Measurements from ENCODE around the gene THBS4.
A peak's percentile ranks its signal among the peaks of the same experiment; 100 is the strongest.
"Not testable (repeated sequence)": the region's sequence is repeated elsewhere in the genome, so short reads cannot be mapped to it uniquely, and the experiment has no call there.

THBS4 gene

DNA sequence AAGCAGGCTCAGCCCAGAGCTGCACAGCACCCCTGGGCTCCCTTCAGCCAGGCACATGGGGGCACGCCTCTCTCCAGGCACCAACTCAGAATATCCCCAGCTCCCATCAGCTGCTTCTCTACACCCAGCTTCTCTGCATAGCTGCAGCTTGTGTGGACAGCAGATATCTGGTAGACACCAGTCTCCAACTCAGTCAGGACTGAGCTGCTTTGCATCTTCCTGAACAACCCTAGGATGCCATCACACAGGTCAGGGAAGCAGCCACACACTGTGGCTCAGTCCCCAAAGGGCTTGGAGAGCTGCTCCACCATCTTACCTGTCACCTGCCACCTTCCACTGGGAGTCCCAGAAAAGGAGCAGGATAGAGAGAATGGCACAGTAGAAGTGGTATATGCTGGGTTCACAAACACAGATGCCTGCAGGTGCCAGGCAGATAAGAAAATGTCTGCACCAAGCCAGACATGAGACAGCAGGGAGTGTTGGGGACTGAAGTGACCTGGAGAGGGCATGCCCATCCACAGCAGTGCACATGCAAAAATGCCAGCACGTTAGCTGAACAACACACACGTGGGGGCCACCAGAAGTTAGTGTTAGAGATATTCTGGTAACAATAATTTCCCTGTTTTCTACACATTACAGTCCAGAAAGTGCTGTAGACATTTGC is 42.0 kb downstream of the THBS4 start:
- Histone ChIP-seq H3K36me3 (ENCODE audit: insufficient read depth, low read length) (no peaks in the 10 kb centered on the region), H3K27ac (no peak overlapping the region)

GRCh38 chr5:80078921-80079320 is 43.8 kb downstream of the THBS4 start:
- H3K4me3 ChIP-seq, result no peak overlapping the region
- no peaks in the 10 kb centered on the region for H3K36me3 ChIP-seq (ENCODE audit: insufficient read depth, low read length)
- H3K9me3 ChIP-seq (ENCODE audit: low read depth, low read length), result no peaks in the 10 kb centered on the region
- TF ChIP-seq POLR2AphosphoS5 (IDR thresholded peaks at IDR 0.05; ENCODE audit: borderline replicate concordance, low read depth, low read length), result no peak
- TF ChIP-seq FOXP2 (optimal IDR thresholded peaks at IDR 0.05; ENCODE audit: control extremely low read depth, extremely low read length, insufficient read depth), result no peak
- TF ChIP-seq EZH2 (IDR thresholded peaks at IDR 0.05), result no peak
- H3K9ac ChIP-seq (ENCODE audit: insufficient read length), result no peak overlapping the region
- no peak overlapping the region for H3K27ac ChIP-seq
- no peak for DNase-seq (ENCODE audit: low read depth, low spot score)

More for the DNA sequence above, 42.0 kb downstream of the THBS4 start:
- H3K4me3 ChIP-seq, result no peak overlapping the region
- no peaks in the 10 kb centered on the region for H3K9me3 ChIP-seq (ENCODE audit: low read depth, low read length)
- TF ChIP-seq EZH2 (IDR thresholded peaks at IDR 0.05), result no peak
- no peak for TF ChIP-seq FOXP2 (optimal IDR thresholded peaks at IDR 0.05; ENCODE audit: control extremely low read depth, extremely low read length, insufficient read depth)
- TF ChIP-seq POLR2AphosphoS5 (IDR thresholded peaks at IDR 0.05; ENCODE audit: borderline replicate concordance, low read depth, low read length), result no peak
- H3K9ac ChIP-seq (ENCODE audit: insufficient read length), result no peak overlapping the region
- DNase-seq (ENCODE audit: low read depth, low spot score), result no peak

DNA sequence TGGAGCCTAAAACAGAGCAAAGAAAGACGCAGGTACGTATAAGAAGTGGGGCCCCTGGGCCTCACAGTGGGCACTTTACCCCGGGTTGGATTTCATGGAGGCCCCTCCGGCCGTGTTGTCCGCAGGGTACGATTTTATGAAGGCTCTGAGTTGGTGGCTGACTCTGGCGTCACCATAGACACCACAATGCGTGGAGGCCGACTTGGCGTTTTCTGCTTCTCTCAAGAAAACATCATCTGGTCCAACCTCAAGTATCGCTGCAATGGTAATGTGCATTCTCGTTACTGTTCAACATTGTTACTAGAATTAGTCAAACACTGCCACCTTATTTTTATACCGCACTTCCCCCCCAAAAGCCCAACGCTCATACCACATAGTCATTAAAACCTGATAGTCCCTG is 47.1 kb downstream of the THBS4 start:
- Histone ChIP-seq H3K4me3 (peak overlapping the region; percentile 66), H3K36me3 (ENCODE audit: insufficient read depth, low read length) (no peaks in the 10 kb centered on the region), H3K9ac (ENCODE audit: insufficient read length) (no peak overlapping the region), H3K27ac (peak overlapping the region; percentile 85), H3K9me3 (ENCODE audit: low read depth, low read length) (no peaks in the 10 kb centered on the region)
- DNase-seq (ENCODE audit: low read depth, low spot score), result no peak
- TF ChIP-seq EZH2 (IDR thresholded peaks at IDR 0.05) (no peak), POLR2AphosphoS5 (IDR thresholded peaks at IDR 0.05; ENCODE audit: borderline replicate concordance, low read depth, low read length) (no peak), FOXP2 (optimal IDR thresholded peaks at IDR 0.05; ENCODE audit: control extremely low read depth, extremely low read length, insufficient read depth) (no peak)

DNA sequence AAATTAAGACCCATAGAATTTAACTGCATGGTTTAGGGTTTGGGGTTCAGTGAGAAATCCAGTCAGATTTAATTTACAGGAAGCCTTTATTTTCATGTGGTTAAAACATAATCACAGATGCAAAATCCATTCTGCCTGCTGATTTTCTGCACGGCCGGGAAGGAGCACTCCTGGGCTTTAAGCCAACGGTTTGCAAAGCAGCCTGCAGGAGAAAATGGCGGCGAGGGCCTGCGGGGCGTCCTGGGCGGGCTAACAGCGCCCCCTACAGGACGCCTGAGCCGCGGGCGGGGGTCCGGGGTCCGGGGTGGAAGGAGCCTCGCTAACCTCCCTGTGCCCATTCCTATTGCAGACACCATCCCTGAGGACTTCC is 47.6 kb downstream of the THBS4 start:
- DNase-seq (ENCODE audit: low read depth, low spot score), result no peak
- no peak overlapping the region for H3K9ac ChIP-seq (ENCODE audit: insufficient read length)
- no peaks in the 10 kb centered on the region for H3K36me3 ChIP-seq (ENCODE audit: insufficient read depth, low read length)
- H3K9me3 ChIP-seq (ENCODE audit: low read depth, low read length), result no peaks in the 10 kb centered on the region
- no peak; the same call in 1 of the 2 replicates for TF ChIP-seq POLR2AphosphoS5 (IDR thresholded peaks at IDR 0.05; ENCODE audit: borderline replicate concordance, low read depth, low read length)
- no peak for TF ChIP-seq FOXP2 (optimal IDR thresholded peaks at IDR 0.05; ENCODE audit: control extremely low read depth, extremely low read length, insufficient read depth)
- TF ChIP-seq EZH2 (IDR thresholded peaks at IDR 0.05), result no peak
- peak overlapping the region; percentile 66 for H3K4me3 ChIP-seq
- peak overlapping the region; percentile 85 for H3K27ac ChIP-seq

- no peak overlapping the region for H3K9ac ChIP-seq (ENCODE audit: insufficient read length)
- peak; percentile 64 for DNase-seq (ENCODE audit: low read depth, low spot score)
- H3K36me3 ChIP-seq (ENCODE audit: insufficient read depth, low read length), result no peaks in the 10 kb centered on the region
- peak overlapping the region; percentile 28 for H3K4me3 ChIP-seq
- TF ChIP-seq POLR2AphosphoS5 (IDR thresholded peaks at IDR 0.05; ENCODE audit: borderline replicate concordance, low read depth, low read length) (no peak), EZH2 (IDR thresholded peaks at IDR 0.05) (no peak), FOXP2 (optimal IDR thresholded peaks at IDR 0.05; ENCODE audit: control extremely low read depth, extremely low read length, insufficient read depth) (no peak)
- no peaks in the 10 kb centered on the region for H3K9me3 ChIP-seq (ENCODE audit: low read depth, low read length)
- H3K27ac ChIP-seq, result peak overlapping the region; percentile 65
Measured at GRCh38 chr5:80083101-80083890, 48.1 kb downstream of the THBS4 start.

GRCh38 chr5:80090884-80091166 is 55.7 kb downstream of the THBS4 start:
- Histone ChIP-seq H3K9ac (ENCODE audit: insufficient read length) (no peak overlapping the region), H3K9me3 (ENCODE audit: low read depth, low read length) (no peaks in the 10 kb centered on the region), H3K4me3 (no peak overlapping the region), H3K36me3 (ENCODE audit: insufficient read depth, low read length) (no peaks in the 10 kb centered on the region), H3K27ac (no peak overlapping the region)
- DNase-seq (ENCODE audit: low read depth, low spot score), result no peak
- TF ChIP-seq EZH2 (IDR thresholded peaks at IDR 0.05) (no peak), POLR2AphosphoS5 (IDR thresholded peaks at IDR 0.05; ENCODE audit: borderline replicate concordance, low read depth, low read length) (no peak), FOXP2 (optimal IDR thresholded peaks at IDR 0.05; ENCODE audit: control extremely low read depth, extremely low read length, insufficient read depth) (no peak)

DNA sequence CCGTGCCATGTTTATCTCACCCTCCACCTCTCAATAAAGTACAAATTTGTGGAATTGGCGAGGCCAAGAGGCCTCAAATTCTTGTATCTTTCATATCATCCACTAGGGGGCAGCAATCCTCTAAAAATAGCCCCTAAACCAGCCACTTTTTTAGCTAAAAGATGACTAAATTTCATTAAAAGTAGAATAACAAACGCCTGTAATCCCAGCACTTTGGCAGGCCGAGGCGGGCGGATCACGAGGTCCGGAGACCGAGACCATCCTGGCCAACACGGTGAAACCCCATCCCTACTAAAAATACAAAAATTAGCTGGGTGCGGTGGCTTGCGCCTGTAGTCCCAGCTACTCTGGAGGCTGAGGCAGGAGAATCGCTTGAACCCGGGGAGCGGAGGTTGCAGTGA is 56.6 kb downstream of the THBS4 start:
- H3K4me3 ChIP-seq; H3K9ac ChIP-seq (ENCODE audit: insufficient read length); DNase-seq (ENCODE audit: low read depth, low spot score); H3K36me3 ChIP-seq (ENCODE audit: insufficient read depth, low read length); H3K27ac ChIP-seq; H3K9me3 ChIP-seq (ENCODE audit: low read depth, low read length): not testable (repeated sequence)

- no peak overlapping the region for H3K27ac ChIP-seq
- no peak overlapping the region for H3K4me3 ChIP-seq
- no peaks in the 10 kb centered on the region for H3K36me3 ChIP-seq (ENCODE audit: insufficient read depth, low read length)
- H3K9me3 ChIP-seq (ENCODE audit: low read depth, low read length), result no peaks in the 10 kb centered on the region
- H3K9ac ChIP-seq (ENCODE audit: insufficient read length), result no peak overlapping the region
- no peak for DNase-seq (ENCODE audit: low read depth, low spot score)
- TF ChIP-seq POLR2AphosphoS5 (IDR thresholded peaks at IDR 0.05; ENCODE audit: borderline replicate concordance, low read depth, low read length) (no peak), EZH2 (IDR thresholded peaks at IDR 0.05) (no peak), FOXP2 (optimal IDR thresholded peaks at IDR 0.05; ENCODE audit: control extremely low read depth, extremely low read length, insufficient read depth) (no peak)
Measured at GRCh38 chr5:80092486-80093107, 57.4 kb downstream of the THBS4 start.
